Activated CD4-positive, CD25-positive, alpha-beta regulatory T cell treated with anti-CD3 and anti-CD28 coated beads, Interleukin-2, amount 50 U/mL, for 72 hours (primary cell): ENCODE measurements around the gene SPINK1.
"Not testable (repeated sequence)": the region's sequence is repeated elsewhere in the genome, so short reads cannot be mapped to it uniquely, and the experiment has no call there.

Source experiments
- DNase-seq: peaks from one replicate; pipeline ENCODE4 v3.0.0; 2021

Gene SPINK1, protein sequence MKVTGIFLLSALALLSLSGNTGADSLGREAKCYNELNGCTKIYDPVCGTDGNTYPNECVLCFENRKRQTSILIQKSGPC

DNA sequence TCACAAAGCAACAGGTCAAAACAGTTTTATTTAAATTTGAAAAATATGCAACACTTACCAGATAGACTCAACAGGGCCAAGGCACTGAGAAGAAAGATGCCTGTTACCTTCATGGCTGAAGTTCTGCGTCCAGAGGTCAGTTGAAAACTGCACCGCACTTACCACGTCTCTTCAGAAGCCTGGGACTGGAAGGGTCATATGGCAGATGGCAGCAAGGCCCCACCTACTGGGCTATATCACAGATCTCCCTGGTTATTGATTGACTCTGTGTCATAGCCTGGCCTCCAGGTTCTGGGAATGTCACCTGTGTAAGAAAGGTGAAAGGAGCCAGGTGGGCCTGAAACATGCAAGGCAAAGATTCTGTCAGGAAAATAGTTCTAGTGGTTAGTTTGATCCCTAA is at the start of gene SPINK1:
TSS of gene SPINK1 (minus strand) at position 207 of the 400 bp plus-strand sequence. CDS start at position 113, 94 bp downstream.
- no peak for DNase-seq

DNA sequence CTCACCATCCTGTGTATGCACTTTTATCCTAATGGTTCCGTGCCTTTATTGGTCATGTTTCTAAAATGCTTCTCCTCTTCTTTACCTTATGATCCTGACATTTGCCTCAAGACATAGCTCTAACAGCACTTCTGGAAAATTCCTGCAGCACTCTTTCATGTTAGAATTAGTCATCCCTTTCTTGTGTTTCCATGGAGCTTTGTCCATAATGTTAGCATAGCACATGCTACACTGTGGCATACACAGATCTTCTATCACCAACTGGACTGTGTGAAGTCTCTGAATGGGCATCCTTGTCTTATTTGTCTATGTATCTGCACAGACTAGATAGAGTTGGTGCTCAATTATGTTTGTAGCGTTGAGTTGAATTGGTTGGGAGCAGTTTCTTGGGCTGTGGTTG is 49.0 kb upstream of the SPINK1 start:
- DNase-seq: no peak

DNA sequence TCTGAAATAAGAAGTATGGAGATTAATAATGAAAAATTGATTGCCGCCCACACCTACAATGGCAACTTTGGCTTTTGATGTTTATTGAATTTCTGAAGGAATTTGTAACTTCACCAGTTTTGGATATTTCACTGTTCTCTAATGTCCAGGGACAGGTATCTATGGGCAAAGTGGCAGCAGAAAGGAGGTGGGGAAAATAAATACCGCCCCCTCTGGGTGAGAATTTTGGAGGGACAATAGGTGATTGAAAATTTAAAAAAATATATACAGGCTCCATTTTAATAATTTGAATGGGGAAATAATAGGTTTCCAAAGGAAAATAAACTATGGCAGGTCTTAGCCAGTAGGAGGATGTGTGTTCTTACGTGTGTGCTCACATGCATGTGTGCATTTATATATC is 48.3 kb upstream of the SPINK1 start:
- DNase-seq: no peak

DNA sequence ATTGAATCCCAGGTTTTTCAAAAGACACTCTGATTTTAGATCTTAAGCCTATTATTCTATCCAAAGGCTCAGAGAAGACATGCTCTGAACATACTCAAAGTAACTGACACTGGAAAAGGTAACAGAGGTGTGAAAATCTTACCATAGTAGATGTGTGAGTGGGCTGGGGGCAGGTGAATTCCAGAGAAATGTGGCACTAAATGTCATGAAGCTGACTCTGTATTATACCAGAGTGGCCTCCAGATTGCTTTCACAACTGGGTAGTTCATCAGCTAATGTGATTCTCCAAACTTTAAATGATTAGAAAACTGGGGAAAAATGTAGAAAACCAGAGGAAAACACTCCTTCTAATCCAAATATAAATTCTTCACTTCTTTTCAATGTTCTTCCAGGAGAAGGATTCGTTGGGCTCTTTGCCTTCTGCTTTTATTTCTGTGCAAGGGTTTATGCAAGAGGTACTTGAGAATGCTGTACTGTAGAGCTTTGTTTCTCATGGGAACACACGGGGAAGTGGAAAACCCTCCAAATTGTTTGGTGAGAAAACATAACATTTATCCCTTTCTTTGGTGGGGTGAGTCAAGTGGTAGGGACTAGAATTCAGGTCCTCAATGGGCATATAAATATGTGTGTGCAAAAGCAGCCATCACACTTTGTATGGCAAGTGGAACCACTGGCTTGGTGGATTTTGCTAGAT is 46.7 kb upstream of the SPINK1 start, which contains the start of gene SCGB3A2:
TSS of gene SCGB3A2 (plus strand) at position 646 of the 694 bp plus-strand sequence. CDS start 93 bp downstream, outside the sequence.
- no peak for DNase-seq

DNA sequence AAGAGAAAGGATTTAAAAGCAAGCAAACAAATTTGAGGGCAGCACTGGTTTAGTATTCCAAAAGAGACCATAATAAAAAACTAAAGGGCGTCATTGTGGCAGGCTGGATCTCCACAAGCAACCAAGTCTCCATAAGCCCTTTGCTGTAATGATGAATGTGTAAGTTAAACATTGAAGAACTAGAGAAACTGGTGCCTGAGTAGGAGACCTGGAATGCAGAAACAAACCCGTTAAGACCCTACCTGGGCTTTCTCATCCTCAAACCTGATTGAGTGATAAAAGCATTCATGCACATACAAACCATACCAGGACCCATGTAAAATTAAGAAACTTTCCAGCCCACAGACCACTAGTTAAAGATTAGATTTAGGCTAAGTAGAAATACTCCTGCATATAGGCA is 45.2 kb upstream of the SPINK1 start:
- DNase-seq: no peak

DNA sequence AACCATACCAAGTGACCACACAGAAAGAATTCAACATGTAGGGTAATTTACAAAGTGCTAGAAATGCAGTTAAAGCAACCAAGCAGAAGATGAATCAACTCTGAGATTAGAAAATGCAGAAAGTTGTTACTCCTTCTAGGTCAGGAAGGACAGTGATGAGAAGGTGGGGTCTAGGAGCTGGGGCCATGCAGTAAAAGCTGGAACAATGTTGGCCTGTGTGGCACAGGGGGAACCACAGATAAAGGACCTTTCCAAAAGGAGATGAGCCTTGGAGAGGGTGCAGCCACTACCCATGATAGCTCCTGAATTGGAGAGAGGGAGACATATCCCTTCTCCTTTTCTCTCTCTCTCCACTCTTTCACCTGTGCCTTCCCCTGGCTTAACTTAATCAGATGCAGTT is 44.7 kb upstream of the SPINK1 start:
- DNase-seq: no peak

DNA sequence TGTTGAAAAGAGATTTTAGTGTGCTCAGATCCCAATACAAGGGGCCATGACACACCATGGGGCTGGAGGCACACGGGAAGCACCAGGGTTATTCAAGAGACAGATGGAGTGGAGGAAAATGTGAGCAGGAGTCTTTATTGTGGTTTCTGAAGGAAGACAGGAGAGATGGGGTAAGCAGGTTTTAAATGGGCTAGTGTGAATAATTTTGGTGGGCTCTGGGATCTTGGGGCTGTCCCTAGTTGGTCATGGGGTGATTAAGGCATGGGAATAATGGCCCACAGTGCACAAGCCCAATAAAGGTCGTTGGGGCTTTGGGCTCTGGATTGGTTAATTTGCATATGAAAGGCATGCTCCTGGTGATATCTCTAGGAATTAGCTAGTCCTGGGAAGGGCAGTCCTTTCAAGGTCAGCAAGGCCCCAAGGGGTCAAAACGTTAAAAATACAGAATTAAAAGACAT is 43.5 kb upstream of the SPINK1 start:
- DNase-seq: no peak

DNA sequence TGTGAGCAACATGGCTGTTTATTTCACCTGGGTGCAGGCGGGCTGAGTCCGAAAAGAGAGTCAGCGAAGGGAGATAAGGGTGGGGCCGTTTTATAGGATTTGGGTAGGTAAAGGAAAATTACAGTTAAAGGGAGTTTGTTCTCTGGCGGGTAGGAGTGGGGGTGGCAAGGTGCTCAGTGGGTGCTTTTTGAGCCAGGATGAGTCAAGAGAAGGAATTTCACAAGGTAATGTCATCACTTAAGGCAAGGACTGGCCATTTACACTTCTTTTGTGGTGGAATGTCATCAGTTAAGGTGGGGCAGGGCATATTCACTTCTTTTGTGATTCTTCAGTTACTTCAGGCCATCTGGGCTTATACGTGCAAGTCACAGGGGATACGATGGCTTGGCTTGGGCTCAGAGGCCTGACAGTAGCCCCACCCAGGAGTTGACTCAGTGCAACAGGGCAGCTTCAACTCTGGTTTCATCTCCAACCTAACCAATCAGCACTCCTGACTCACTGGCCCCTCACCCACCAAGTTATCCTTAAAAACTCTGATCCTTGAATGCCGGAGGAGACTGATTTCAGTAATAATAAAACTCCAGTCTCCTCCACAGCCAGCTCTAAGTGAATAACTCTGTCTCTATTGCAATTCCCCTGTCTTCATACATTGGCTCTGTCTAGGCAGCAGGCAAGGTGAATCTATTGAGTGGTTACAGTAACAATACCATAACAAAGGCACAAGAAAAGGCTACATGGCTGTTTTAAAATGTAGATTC is 42.8 kb upstream of the SPINK1 start:
- not testable (repeated sequence) for DNase-seq

DNA sequence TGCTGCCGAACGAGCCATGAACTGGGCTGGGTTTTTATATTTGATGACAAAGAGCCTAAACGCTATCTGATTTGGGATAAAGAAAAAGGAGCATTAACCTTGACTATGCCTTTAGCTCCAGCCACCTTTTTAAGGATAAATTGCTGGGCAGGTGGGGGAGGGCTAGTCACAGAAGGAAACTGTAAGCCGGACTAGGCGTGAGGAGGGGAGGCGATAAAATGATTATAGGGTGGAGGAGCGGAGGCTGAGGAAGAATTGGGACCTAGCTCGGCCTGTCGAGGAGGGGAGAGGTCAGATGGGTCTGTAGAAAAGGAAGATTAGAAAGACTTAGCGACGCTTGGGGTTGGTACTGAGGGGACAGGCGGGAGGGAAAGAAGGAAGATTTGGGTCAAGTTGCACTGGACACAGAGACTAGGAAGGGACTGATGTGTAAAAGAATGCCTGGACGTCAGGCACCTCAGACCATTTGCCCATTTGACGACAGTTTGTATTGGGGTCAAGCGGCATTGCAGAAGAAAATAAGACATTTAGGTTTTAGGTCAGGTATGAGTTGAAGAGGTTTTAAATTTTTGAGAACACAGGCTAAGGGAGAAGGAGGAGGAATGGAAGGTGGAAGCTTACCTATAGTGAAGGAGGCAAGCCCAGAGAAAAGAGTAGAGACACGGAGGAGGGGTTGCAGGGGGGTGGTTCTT is 41.4 kb upstream of the SPINK1 start:
- DNase-seq: not testable (repeated sequence)

DNA sequence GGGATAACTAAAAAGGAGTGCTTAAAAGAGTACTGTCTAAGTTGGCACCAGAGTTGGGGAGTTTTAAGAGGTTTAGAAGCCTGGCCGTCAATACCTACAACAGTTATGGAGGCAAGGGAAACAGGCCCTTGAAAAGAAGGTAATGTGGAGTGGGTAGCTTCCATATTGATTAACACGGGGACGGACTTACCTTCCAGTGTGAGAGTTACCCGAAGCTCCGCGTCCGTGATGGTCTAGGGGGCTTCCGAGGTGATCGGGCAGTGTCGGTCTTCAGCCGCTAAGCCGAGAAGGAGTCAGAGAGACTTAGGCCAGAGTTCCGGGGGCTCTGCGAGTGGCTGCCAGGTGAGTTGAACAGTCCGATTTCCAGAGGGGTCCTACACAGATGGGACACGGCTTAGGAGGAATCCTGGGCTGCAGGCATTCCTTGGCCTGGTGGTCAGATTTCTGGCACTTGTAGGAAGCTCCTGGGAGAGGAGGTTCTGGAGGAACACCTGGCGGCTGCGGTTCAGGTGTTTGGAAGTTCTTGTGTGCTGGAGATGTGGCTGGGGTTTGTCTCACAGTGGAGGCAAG is 40.6 kb upstream of the SPINK1 start:
- not testable (repeated sequence) for DNase-seq

DNA sequence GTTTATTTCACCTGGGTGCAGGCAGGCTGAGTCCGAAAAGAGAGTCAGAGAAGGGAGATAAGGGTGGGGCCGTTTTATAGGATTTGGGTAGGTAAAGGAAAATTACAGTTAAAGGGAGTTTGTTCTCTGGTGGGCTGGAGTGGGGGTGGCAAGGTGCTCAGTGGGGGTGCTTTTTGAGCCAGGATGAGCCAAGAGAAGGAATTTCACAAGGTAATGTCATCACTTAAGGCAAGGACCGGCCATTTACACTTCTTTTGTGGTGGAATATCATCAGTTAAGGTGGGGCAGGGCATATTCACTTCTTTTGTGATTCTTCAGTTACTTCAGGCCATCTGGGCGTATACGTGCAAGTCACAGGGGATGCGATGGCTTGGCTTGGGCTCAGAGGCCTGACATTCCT is 38.4 kb upstream of the SPINK1 start:
- DNase-seq: not testable (repeated sequence)

DNA sequence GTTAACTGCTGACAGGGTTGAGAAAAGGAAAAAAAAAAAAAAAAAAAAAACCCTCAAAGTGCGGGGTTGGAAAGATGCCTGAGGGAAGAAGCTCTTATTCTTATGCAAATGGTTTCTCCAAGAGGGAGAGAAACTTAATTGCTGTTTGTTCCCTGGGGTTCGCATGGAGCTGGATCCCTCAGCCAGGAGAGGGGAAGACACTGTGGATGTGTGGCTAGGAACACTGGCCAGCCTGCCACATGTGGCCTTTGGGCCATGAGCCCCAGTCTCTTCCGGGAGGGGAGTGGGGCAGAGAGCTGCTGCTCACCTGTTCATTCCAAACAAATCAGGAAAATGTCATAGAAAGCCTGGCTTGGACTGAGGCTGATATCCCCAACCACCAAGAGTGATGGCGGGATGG is 37.6 kb upstream of the SPINK1 start:
- DNase-seq: no peak

DNA sequence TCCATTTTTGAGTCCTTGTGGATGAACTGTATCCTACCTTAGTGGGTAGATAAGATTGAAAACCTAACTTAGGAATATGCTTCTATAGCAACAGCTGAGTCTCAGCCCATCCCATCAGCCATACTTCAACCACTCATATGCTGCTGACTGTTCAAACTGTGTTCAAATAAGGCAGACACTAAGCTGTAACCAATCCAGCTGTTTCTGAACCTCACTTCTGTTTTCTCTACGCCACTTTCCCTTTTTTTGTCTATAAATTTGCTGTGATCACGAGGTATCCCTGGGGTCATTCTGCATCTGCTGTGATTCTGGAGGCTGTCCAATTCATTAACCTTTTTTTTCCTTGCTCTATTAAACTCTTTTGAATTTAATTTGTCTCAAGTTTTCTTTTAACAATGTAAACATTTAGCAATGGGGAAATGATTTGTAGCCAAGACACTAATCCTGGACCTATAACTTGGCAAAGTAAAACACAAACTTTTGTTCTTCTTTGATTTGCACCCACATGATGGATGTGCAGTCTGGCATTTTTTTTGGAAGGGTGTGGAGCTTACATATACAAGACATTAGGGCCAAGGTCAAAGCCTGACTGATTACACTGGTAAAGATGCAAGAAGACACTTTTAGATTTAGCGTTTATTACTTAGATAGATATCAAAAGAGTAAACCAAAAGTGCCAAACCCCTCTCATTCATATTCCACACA is 32.1 kb upstream of the SPINK1 start:
- no peak for DNase-seq

DNA sequence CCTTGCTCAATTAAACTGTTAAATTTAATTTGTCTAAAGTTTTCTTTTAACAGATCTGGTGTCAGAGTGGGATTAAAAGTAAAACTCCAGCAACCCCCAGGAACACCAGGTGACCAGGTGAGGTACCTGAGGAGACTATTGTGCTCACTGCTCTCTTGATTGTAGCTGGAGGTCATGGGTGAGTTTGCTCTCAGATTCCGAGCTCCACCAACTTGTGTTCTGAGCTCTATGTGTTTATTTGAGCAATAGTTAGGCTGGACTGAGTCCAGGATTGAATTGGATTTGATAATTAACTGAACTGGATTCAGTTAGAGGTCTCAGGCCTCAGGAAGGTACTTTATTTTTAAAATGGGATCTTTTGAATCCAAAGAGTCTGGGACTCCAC is 29.2 kb upstream of the SPINK1 start:
- no peak for DNase-seq

DNA sequence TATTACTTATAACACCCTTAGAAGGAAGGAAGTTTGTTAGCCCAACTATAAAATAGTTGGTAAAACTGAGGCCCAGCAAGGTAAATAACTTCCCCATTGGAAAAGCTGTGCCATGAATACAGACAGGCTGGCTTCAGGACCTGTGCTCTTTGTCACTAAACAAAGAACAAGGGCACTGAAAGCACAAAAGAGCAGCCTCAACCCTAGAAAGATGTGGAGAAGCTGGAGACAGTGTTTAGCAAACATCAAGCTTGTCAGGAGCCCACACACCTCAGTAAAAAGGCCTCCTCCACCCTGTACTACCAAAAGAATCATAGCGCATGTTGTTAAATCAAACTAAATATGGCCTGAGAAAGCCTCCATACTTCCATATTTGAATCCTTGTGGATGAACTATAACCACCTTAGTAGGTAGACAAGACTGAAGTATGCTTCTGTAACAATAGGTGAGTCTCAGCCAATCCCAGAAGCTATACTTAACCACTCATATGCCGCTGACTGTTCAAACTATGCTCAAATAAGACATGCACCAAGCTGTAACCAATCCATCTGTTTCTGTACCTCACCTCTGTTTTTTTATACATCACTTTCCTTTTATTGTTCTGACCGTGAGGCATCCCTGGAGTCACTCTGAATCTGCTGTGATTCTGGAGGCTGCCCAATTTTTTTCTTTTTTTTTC is 28.6 kb upstream of the SPINK1 start:
- no peak for DNase-seq

DNA sequence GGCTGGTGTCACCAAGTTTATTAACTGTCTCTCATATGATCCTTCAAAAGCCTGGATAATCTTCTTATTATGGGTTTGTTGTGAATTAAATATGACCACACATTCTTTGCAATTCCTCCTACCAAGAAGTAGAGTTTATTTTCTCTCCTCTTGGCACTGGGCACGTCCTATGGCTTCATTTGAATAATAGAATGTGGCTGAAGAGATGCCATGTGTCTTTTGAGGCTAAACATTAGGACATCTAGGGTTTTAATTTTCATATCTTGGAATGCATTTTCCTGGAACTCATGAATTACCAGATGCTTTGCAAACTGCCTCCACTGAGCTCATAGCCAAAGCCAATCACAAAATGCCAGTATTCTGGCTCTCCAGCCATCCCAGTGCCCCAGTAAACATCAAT is 27.1 kb upstream of the SPINK1 start:
- DNase-seq: no peak

DNA sequence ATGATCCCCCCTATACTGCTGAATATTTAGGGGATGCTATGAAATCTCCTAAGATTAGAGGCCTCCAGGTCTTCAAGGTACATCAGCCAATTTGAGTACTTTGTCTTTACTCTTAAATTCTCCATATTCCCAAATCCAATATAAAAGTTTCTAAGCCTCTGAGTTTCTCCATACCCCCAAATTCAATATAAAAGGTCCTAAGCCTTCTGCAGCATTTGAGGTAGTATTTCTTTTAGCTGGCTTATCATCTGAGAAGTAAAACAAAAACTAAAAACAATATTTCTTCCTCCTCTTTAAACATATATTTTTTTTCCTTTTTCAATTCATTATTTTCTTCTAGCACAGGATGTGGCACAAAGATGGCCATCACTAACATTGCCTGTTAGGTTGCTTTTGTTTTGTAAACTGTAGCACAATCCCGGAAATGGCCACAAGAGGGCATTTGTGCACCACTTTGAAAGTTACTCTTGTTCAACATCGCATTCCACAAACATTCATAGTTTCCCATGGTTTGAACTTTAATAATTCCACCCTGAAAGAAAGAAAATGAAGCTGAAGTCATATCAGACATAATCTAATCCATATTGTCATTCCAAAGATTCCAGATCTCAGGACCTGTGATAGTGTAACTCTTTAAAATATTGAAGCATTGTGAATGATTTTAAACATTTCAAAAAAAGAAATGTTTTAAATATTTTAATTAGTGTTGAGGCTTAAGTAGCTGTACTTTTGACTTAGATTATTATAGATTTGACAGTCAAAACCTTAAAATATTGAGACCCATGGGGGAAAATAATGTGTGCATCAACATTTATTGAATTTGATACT is 26.0 kb upstream of the SPINK1 start:
- no peak for DNase-seq

DNA sequence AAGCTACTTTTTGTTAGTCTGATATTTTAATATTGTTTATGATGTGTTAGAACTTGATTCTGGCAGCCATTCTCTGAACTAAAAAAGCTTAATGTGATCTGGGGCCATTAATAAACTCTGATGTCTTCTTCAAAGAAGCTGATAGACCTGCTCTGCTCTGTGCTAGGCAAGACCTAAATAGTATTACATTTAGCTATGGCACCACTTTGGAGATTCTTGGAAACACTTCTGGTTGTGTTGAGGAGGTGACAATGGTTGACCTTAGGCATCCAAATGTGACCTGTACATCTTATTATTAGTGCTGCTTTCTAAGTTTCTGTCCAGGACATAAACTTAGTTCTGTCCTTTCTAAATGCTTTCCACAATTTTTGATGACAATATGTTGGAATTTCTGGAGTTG is 25.3 kb upstream of the SPINK1 start:
- DNase-seq: no peak

DNA sequence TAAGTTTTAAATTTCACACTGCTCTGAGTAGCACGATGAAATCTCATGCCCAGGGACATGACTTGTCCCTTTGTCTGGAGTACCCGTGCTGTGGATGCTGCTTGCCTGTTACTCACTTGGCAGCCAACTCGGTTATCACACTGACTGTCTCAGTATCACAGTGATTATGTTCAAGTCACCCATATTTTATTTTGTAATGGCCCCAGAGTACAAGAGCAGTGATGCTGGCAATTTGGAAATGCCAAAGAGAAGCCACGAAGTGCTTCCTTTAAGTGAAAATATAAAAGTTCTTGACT is 24.3 kb upstream of the SPINK1 start:
- no peak for DNase-seq

DNA sequence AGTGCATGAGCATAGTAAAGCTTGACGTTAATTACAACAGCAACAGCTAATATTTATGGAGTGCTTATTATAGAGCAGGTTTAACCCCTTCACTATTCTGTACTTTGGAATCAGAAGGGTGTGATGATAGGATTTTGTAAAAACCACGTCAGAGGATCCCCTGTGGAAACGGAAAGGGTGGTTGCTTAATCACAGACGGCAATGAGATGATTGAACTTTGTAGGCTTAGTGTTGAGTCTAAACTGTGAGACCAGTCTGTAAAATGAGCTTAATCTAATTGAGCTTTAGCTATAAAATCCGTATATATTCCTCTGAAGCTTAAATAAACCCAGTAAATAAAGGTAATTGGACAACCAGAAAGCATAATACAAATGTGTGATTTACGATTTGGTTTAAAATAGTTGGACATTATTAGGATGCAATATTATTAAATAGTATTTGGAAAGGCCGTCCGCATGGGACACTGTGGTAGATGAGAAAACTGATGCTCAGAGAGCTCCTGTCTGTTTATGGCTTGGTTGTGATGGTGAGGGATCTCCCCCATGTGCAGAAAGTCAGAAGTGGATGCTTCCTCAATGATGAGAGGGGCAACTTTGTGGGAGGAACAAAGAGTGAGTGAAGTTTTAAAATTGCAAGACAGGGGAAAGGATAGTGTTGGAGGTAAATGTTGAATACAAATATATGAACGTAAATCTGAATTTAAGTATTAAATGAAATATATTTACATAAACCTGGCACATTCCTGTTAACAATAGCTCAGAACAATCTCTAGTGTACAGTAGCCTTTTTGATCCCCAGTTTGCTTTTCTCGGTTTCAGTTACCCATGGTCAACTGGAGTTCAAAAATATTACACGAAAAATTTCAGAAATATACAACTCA is 23.7 kb upstream of the SPINK1 start:
- DNase-seq: no peak
